Dermis blood vessel endothelial cell (primary cell): ENCODE data around the gene TRPM3. TPM values are rescaled to one million over a fixed set of nuclear protein-coding genes. Genes with fewer than 3 reads are reported as not detected.

Source experiments
- DNase-seq: peaks from one replicate; pipeline ENCODE4 v3.0.0; 2010
- total RNA-seq: library from RNA; depleted of rRNA; stranded (reverse); fragments of >200 nt; gene quantifications from 2 replicates; pipeline ENCODE4 v1.2.3, GENCODE V29; 2014

The TRPM3 gene
- total RNA-seq, 1 donor from 2014 or later: 1.4 TPM

DNA sequence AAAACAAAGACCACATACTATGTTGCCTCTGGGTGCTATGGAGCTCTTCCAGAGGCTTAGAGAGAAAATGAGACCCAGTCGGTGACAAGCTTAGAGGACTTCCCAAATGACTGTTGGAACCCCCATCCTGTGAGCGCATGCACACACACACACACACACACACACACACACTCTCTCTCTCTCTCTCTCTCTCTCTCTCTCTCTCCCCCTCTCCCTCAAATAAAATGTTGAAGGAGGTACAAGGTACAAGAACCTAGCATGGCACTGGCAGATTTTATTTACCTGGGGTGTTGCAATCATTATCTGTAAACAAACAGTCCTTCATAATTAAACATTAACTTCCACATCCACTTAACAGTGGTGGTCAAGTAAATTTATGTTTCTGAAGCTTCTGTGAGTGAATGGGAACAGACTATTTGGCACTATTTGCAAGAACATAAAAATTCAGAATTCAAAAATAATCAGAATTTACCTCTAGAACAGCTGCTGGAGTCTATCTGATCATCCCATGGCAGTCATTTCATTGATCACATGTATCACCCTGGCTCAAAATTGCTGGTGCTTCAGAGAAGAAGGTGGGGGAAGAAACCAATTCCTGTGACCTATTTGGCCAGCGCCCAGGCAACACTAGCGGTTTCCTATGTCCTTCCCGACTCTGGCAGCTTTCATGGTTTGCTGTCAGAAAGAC is 24.9 kb downstream of the TRPM3 start:
- DNase-seq: no peak

DNA sequence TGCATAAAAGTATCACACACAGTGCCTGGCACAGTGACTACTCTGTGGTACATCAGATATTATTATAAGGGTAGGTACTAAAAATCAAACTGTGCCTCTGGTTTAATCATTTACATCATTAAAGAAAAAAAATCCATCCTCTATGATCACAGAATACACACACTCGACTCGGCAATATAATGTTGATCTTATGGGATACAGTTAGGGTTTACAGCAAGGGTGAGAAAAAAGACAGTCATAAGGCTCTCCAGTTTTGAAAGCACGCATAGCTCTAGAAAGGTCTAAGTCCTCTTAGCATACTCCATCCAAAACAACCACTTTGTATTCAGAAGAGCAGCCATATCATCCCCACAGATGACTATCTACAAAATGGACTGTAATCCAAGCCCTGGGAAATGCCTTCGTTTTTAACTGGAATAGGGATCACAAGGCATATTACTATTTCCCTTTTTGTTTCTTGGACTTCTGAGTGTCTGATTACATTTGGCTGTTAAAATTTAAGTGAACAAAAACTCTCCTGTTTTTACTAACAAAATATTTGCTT is 26.6 kb downstream of the TRPM3 start:
- no peak for DNase-seq

DNA sequence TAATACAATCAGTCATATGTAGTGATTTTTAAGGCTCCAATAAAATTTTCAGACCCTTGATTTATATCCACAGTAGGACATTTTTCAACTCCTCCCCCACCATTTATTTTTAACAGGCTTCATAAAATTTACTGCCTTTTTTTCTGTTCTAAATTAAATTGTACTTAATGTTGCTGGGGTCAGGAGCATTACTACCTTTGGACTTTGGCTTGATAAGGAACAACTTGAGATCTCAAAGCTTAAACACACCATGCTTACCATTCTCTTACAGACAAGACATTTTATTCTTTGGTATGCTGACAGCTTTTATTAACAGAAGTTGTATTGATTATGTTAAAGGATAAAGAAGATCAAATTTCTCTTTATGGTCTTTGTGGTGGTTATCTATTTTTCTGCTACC is 30.5 kb downstream of the TRPM3 start:
- no peak for DNase-seq

DNA sequence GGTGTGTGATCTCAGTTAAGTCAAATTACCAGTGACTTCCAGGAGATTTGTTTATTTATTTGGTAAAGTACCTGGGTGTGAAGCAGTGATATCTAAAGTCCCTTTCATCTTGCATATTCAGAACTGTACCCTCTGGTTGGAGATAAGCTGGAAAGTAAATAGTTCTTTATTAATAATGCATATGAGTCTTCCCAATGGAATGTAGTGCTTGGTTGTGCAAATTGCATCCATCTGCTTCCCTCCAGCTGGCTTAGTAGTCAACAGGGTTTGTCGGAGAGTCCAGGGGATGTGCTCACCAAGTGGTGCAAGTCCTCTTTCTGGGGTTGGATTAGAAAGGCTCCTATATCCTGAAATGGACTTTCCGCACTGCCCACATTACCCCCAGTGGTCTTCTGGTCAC is 42.0 kb downstream of the TRPM3 start:
- no peak for DNase-seq

DNA sequence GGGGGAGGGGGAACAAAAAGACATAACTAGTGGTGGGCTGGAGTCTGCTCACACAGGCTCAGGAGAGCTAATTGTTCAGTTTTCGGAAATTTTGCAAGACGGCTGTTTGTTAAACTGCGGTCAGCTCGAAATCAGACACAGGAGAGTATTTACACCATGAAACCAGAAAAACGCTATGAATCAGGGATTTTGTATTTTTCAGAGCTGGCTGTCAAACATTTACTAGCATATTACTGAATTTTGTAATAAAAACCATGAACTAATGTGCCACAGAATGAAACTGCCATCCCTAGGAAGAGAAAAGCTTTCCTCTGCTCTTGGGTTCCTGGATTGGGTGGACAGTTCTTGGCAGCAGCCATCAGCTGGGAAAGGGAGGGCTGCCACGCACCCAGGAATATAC is 45.3 kb downstream of the TRPM3 start:
- DNase-seq: no peak

GRCh38 chr9:71073494-71073893 is 47.9 kb downstream of the TRPM3 start:
- no peak for DNase-seq

GRCh38 chr9:71072587-71072986 is 48.8 kb downstream of the TRPM3 start:
- no peak for DNase-seq

- DNase-seq: no peak
Measured at GRCh38 chr9:71071633-71072032, 49.8 kb downstream of the TRPM3 start.

DNA sequence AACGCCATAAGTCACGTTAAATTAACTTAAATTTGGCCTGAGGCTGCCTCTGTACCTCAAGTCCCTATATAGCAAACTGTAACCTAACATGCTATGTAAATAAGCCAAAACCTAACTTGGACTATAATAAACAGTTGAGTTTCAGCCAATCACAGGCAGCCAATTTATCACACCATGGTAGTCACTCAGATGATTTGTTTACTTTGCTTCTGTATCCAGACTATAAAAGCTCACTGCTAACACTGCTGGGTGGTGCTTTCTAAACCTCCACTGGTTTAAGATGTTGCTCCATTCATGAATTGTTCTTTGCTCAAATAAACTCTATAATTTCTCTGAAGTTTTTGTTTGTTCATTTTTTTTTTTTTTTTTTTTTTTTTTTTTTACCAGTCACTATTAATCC is 62.8 kb downstream of the TRPM3 start:
- DNase-seq: no peak

DNA sequence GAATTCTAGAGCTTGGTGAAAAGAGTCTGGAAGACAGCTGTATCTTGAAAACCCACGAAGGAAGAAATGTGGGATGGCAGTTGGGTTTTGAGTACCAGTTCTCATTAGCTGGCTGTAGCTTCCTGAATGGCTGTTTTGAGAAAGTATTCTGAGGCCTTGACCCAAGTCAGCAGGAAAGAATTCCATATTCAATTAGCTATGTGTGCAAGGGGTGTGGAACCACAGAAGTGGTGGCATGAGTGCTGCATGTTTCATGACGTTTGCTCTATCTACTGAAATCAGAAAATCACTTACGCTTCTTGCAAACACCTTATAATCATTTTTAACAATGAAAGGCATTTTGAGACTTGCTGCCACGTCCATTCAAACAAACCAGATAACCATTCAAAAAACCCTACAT is 69.1 kb downstream of the TRPM3 start:
- no peak for DNase-seq

GRCh38 chr9:71048280-71048679 is 73.1 kb downstream of the TRPM3 start:
- no peak for DNase-seq

GRCh38 chr9:71042448-71042990 is 78.9 kb downstream of the TRPM3 start:
- DNase-seq: no peak

DNA sequence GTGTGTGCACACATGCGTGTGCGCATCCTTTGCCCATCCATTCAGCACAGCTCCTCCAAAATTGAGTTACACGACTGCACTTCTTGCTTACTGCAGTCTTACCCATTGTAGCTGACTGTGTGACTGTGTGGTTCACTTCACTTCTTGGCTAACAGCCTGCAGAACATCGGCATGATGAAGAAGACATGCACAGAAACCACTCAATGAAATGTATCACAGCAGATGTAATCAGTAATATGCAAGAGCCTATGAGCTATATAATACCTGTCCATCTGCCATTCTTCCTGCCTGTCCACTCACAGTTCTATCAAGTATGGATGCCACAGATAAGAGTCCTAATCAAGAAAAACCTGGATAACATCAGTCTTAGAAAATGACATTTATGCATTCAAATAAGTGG is 83.9 kb downstream of the TRPM3 start:
- no peak for DNase-seq

DNA sequence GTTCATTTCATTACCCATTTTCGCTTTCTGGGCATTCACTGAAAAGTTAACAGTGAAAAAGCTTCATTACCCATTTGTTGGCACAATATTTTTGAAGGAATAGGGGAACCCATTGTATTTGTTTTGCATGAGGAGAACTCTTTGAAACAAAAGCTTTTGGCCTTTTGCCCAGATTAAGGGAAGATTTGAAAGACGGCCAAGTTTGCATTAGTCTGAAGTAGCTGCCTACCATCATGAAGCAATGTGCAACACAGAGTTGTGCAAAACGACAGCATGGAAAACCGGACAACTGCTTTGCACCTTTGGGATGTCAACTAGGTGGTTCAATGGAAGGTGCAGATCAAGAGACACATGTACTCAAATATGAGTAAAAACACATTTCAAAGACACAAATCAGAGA is 84.9 kb downstream of the TRPM3 start:
- DNase-seq: peak; percentile 63

DNA sequence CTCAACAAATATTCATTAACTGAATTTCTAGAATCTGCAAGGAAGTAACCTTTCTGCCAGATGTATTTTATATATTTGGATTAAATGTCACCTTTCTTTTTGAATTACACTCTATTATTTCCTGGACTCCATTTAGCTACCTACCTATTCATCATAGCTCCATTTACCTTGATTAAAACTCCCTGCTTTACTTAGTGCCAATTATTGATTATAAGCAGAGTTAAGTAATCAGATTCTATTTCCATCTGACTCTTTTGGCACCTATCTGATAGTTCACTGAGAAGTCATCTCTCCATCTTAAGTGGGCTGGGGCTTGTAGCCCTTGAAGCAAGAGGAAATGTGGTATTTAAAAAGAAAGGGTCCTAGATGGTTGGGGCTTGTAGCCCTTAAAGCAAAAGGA is 88.6 kb downstream of the TRPM3 start:
- DNase-seq: no peak

GRCh38 chr9:71025728-71026127 is 95.7 kb downstream of the TRPM3 start:
- no peak for DNase-seq

DNA sequence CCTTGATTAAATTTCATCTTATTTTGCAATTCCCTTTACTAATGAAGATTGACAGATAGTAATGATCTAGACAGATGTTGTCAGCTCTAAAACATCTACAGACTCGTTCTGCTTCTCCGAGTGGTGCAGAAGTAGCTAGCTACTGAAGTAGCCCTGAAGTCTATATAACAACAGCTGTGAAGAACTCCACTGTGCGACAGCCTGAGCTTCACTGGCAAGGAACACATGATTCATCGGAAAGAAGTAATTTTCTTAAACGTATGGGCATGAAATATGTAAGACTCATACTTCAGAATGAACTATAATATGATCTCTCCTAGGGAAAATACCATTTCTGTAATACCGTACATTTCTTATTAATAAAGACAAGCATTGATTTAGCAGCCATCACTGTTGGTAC is 96.2 kb downstream of the TRPM3 start:
- no peak for DNase-seq

- no peak for DNase-seq
Measured at GRCh38 chr9:71010258-71010657, 111.2 kb downstream of the TRPM3 start.

DNA sequence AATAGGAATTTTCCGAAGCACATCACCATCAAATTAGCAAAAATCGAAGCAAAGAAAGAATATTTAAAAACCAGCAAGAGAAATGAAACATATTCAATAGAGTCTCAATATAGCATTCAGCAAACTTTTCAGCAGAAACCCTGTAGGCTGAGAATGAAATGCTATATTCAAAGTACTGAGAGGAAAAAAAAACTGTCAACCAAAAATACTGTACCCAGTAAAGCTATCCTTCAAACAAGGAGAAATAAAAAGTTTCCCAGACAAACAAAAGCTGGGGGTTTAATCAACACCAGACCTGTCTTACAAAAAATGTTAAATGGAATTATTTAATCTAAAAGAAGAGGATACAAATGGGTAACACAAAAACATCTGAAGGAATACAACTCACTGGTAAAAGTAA is 116.0 kb downstream of the TRPM3 start:
- DNase-seq: no peak

- no peak for DNase-seq
Measured at GRCh38 chr9:71004196-71004595, 117.2 kb downstream of the TRPM3 start.

DNA sequence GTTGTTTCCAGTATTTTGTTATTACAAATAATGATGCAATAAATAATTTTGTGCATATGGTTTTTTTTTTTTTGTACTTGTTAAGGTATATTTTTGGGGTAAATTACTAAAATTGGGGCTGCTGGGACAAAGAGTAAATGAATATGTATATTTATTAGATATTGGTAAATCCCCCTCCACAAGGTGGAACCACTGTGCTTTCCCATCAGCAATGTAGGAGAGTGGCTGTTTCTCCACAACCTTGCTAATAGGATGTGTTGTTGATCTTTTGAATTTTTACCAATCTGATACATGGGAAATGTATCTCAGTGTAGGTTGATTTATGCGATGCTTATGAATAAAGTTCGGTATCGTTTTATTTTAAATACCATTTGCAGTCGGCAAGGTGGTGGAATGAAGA is 118.1 kb downstream of the TRPM3 start:
- DNase-seq: no peak

GRCh38 chr9:71001780-71002386 is 119.5 kb downstream of the TRPM3 start:
- DNase-seq: peak; percentile 44

- DNase-seq: no peak
Measured at GRCh38 chr9:70998962-70999361, 122.5 kb downstream of the TRPM3 start.

DNA sequence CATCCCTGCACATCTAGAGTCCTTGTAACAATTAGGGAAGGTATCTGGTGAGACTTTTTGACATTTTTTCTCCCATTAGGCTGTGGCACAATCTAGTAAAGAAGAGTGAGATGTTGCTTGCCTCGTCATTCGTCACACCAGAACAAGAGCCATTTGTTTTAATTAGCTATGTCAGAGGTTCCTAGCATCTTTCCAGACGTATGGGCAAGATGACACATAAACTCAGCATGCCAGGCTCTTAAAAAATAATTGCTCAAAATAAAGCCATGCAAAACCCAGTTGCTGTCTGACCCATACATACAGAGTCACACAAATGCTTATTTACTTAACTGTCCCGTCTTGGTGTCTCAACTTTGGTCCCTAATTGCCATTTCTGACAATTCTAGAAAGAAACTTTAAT is 125.9 kb downstream of the TRPM3 start:
- DNase-seq: no peak
